Measurements from ENCODE around the gene SAP25. TPM values are rescaled to one million over a fixed set of nuclear protein-coding genes. Genes with fewer than 3 reads are reported as not detected.

SAP25 gene
- total and polyA plus RNA-seq, 2 of the 8 experiments (the other 6 are each of a cell fraction or from before 2014, with no cell fraction given) = 3.6 to 5.8 TPM

- Histone ChIP-seq H3K4me2 (ENCODE audit: insufficient read depth in 1 of 2, low read depth in 2 of 2, low read length in 2 of 2) (peak overlapping the region; percentile 60 to 83), H3K9me3 (ENCODE audit: insufficient read depth in 2 of 2, low read depth in 1 of 2, low read length in 1 of 2) (no peaks in the 10 kb centered on the region), H3K4me3 (ENCODE audit: extremely low read depth in 1 of 4, insufficient read depth in 2 of 4, low read depth in 3 of 4, low read length in 4 of 4) (peak overlapping the region; percentile 70 to 83 (median 77)), H3K27me3 (replicated peaks in 1 of 4; ENCODE audit: control insufficient read depth in 3 of 4, extremely low read depth in 1 of 4, insufficient read depth in 3 of 4, low read length in 3 of 4) (peaks cover 0 to 3% (median 2%) of the 10 kb centered on the region in 4 experiments; a peak in 3 of 7 replicates), H4K5ac (ENCODE audit: insufficient read length, low read depth, low read length) (no peak overlapping the region), H4K8ac (ENCODE audit: extremely low read depth, insufficient read depth, low read length) (no peak overlapping the region), H3K27ac (ENCODE audit: low read depth, low read length) (no peak overlapping the region), H3K18ac (ENCODE audit: extremely low read depth, low read length) (no peak overlapping the region), H2AK5ac (ENCODE audit: low read depth, low read length) (no peak overlapping the region), H3K4me1 (replicated peaks in 1 of 4; ENCODE audit: control insufficient read depth in 3 of 4, insufficient read depth in 4 of 4, low read length in 3 of 4) (peaks cover 9 to 34% (median 19%) of the 10 kb centered on the region in 4 experiments; a peak in 6 of 7 replicates), H3K9ac (replicated peaks in 1 of 4; ENCODE audit: extremely low read depth in 1 of 4, low read depth in 3 of 4, low read length in 3 of 4) (peak overlapping the region in 2 of 4 experiments; percentile 17 to 26; a peak in 1 of 7 replicates), H2BK120ac (replicated peaks; ENCODE audit: low read depth, low read length) (no peak overlapping the region), H2BK12ac (ENCODE audit: low read depth, low read length) (no peak overlapping the region), H3K23ac (ENCODE audit: insufficient read length) (no peak overlapping the region), H3K79me2 (ENCODE audit: control insufficient read depth in 1 of 2, insufficient read depth in 2 of 2, low read length in 2 of 2) (peaks cover 0 to 30% of the 10 kb centered on the region in 2 experiments; a peak in 2 of 4 replicates), H3K14ac (ENCODE audit: insufficient read length) (no peak overlapping the region), H3K23me2 (ENCODE audit: low read depth, low read length) (peaks cover 7% of the 10 kb centered on the region), H2BK15ac (ENCODE audit: low read length) (no peak overlapping the region), H2AFZ (ENCODE audit: low read length) (no peak overlapping the region), H3K56ac (replicated peaks; ENCODE audit: insufficient read length, low read depth, low read length) (no peak overlapping the region), H3K79me1 (ENCODE audit: low read depth, low read length) (no peaks in the 10 kb centered on the region), H4K20me1 (replicated peaks in 1 of 2; ENCODE audit: control insufficient read depth in 1 of 2, insufficient read depth in 2 of 2, low read length in 2 of 2) (no peaks in the 10 kb centered on the region), H2BK20ac (ENCODE audit: low read length) (no peak overlapping the region), H4K91ac (replicated peaks; ENCODE audit: insufficient read length, low read length) (no peak overlapping the region), H3K4ac (replicated peaks; ENCODE audit: insufficient read length, low read depth, low read length) (no peak overlapping the region), H2BK5ac (ENCODE audit: low read depth, low read length) (no peak overlapping the region), H3K36me3 (ENCODE audit: control insufficient read depth in 2 of 4, insufficient read depth in 4 of 4, low read length in 3 of 4) (no peaks in the 10 kb centered on the region)
- CTCF ChIA-PET (ENCODE audit: partially characterized antibody) = interaction anchor here (0.6 to 26.5 kb wide), 4 partner anchors 10 to 150 kb away, joined by 3 to 341 read pairs (median 4); no protein-coding TSS in a partner anchor
- DNase-seq (ENCODE audit: low read depth in 1 of 2, low spot score in 2 of 2) (no peak), FAIRE-seq (no peak)
- WGBS, 2 experiments (ENCODE audit: extremely low coverage in 1 of 2, insufficient coverage in 1 of 2, insufficient read length in 1 of 2, insufficient replicate concordance in 2 of 2, low coverage in 1 of 2, low lambda C conversion rate in 2 of 2, missing lambda C conversion rate in 1 of 2) = 38% methylated on average over 6 of the region's 6 CpGs; no CpG with 5 or more reads in 1 of the 2 experiments
- POLR2A ChIA-PET (ENCODE audit: partially characterized antibody) = interaction anchor here (0.6 to 2.1 kb wide), 5 partner anchors 9 to 137 kb away, joined by 3 to 12 read pairs (median 3); partner anchors contain the start of gene MOSPD3
Measured at GRCh38 chr7:100540073-100540723, 33.5 kb downstream of the SAP25 start.
